Progenitor cell of endocrine pancreas (in vitro differentiated cells): ENCODE results near the gene RAP1GAP2. TPM values are rescaled to one million over a fixed set of nuclear protein-coding genes. Genes with fewer than 3 reads are reported as not detected.

Experiments
- DNase-seq: peaks from one replicate; pipeline ENCODE4 v3.0.0; 2021; ENCODE audit warnings: low spot score; ENCODE audit not compliant: unreplicated experiment
- H3K27ac Mint-ChIP-seq: 2 replicates; pipeline ENCODE4 v1.8.0; 2021; ENCODE audit warnings: mild to moderate bottlenecking, moderate library complexity, mixed read lengths
- H3K27me3 Mint-ChIP-seq: 2 replicates; pipeline ENCODE4 v1.8.0; 2021; ENCODE audit warnings: mixed read lengths
- H3K36me3 Mint-ChIP-seq: 2 replicates; pipeline ENCODE4 v1.8.0; 2022; ENCODE audit warnings: mixed read lengths; ENCODE audit not compliant: insufficient read depth
- H3K4me1 Mint-ChIP-seq: 2 replicates; pipeline ENCODE4 v1.8.0; 2021; ENCODE audit warnings: low read depth, mixed read lengths
- H3K4me3 Mint-ChIP-seq: 2 replicates; pipeline ENCODE4 v1.8.0; 2021; ENCODE audit warnings: low read depth, mild to moderate bottlenecking, moderate library complexity, mixed read lengths
- H3K9me3 Mint-ChIP-seq: 2 replicates; pipeline ENCODE4 v1.8.0; 2021; ENCODE audit warnings: low read depth, mixed read lengths
- CTCF ChIP-seq: fragments of 200-600 bp; sonication (generic); IDR thresholded peaks from one replicate; pipeline ENCODE4 v1.5.0; 2021; ENCODE audit warnings: antibody characterized with exemption, mild to moderate bottlenecking; ENCODE audit not compliant: unreplicated experiment
- total RNA-seq: library from RNA; stranded (reverse); gene quantifications from 2 replicates; pipeline ENCODE4 v1.2.1, GENCODE V29; 2021

RAP1GAP2 gene
- total RNA-seq, 1 donor from 2014 or later: 116 TPM

GRCh38 chr17:2755891-2756724 lies 40.1 kb upstream of the RAP1GAP2 start:
- peak; percentile 28 for DNase-seq
- Mint-ChIP-seq H3K9me3 (no peaks in the 10 kb centered on the region), H3K4me3 (peak overlapping the region; percentile 64), H3K36me3 (no peaks in the 10 kb centered on the region), H3K27me3 (peaks cover 54% of the 10 kb centered on the region), H3K27ac (no peak overlapping the region), H3K4me1 (no peaks in the 10 kb centered on the region)
- peak; percentile 6 for TF ChIP-seq CTCF

GRCh38 chr17:2758870-2759269 lies 37.4 kb upstream of the RAP1GAP2 start:
- H3K9me3 Mint-ChIP-seq: no peaks in the 10 kb centered on the region
- H3K4me3 Mint-ChIP-seq: no peak overlapping the region
- H3K27ac Mint-ChIP-seq: no peak overlapping the region
- peaks cover 39% of the 10 kb centered on the region for H3K27me3 Mint-ChIP-seq
- DNase-seq: no peak
- TF ChIP-seq CTCF: no peak
- H3K4me1 Mint-ChIP-seq: no peaks in the 10 kb centered on the region
- H3K36me3 Mint-ChIP-seq: no peaks in the 10 kb centered on the region

GRCh38 chr17:2770129-2770528 lies 26.1 kb upstream of the RAP1GAP2 start:
- H3K27me3 Mint-ChIP-seq: peaks cover 14% of the 10 kb centered on the region
- no peak overlapping the region for H3K27ac Mint-ChIP-seq
- H3K4me3 Mint-ChIP-seq: no peak overlapping the region
- TF ChIP-seq CTCF: no peak
- peaks cover 2% of the 10 kb centered on the region for H3K4me1 Mint-ChIP-seq
- no peaks in the 10 kb centered on the region for H3K36me3 Mint-ChIP-seq
- H3K9me3 Mint-ChIP-seq: no peaks in the 10 kb centered on the region
- DNase-seq: no peak

GRCh38 chr17:2775206-2775605 lies 21.0 kb upstream of the RAP1GAP2 start:
- Mint-ChIP-seq H3K27ac (no peak overlapping the region), H3K9me3 (no peaks in the 10 kb centered on the region), H3K4me1 (peaks cover 5% of the 10 kb centered on the region), H3K27me3 (peaks cover 15% of the 10 kb centered on the region), H3K4me3 (peak overlapping the region; percentile 73), H3K36me3 (no peaks in the 10 kb centered on the region)
- DNase-seq: no peak
- TF ChIP-seq CTCF: no peak

GRCh38 chr17:2776589-2777241 lies 19.5 kb upstream of the RAP1GAP2 start:
- Mint-ChIP-seq H3K36me3 (no peaks in the 10 kb centered on the region), H3K4me1 (peaks cover 5% of the 10 kb centered on the region), H3K9me3 (no peaks in the 10 kb centered on the region), H3K27ac (peak overlapping the region; percentile 95), H3K27me3 (peaks cover 15% of the 10 kb centered on the region), H3K4me3 (peak overlapping the region; percentile 88)
- no peak for TF ChIP-seq CTCF
- peak; percentile 82 for DNase-seq
